ENCODE measurements around the gene IQSEC1. TPM values are rescaled to one million over a fixed set of nuclear protein-coding genes. Genes with fewer than 3 reads are reported as not detected.

The IQSEC1 gene
- polyA plus RNA-seq, 3 donors, result 17.7 to 61.7 (median 30.3) TPM

GRCh38 chr3:13121553-13122001, 48.3 kb upstream of the IQSEC1 start:
- H3K27ac ChIP-seq (ENCODE audit: low read depth in 1 of 2, low read length in 2 of 2), result no peak overlapping the region
- TF ChIP-seq CTCF (IDR thresholded peaks at IDR 0.05), result no peak
- H4K20me1 ChIP-seq (ENCODE audit: insufficient read depth, low read length), result no peaks in the 10 kb centered on the region
- no peak for DNase-seq
- Mint-ChIP-seq H3K4me3 (no peak overlapping the region), H3K36me3 (no peaks in the 10 kb centered on the region), H3K4me1 (no peaks in the 10 kb centered on the region), H3K9me3 (no peaks in the 10 kb centered on the region), H3K27me3 (ENCODE audit: low read depth in 3 of 3) (peaks cover 0 to 10% (median 2%) of the 10 kb centered on the region in 3 donors), H3K27ac (no peak overlapping the region)
- H3K4me1 ChIP-seq (ENCODE audit: control insufficient read depth in 1 of 2, insufficient read depth in 2 of 2, low read length in 2 of 2), result no peaks in the 10 kb centered on the region
- H2AFZ ChIP-seq (ENCODE audit: insufficient read depth, low read depth, low read length, poor library complexity, severe bottlenecking), result no peak overlapping the region
- H3K36me3 ChIP-seq (replicated peaks in 1 of 2; ENCODE audit: control insufficient read depth in 1 of 2, insufficient read depth in 2 of 2, low read length in 2 of 2), result no peaks in the 10 kb centered on the region
- H3K9me3 ChIP-seq (replicated peaks in 1 of 2; ENCODE audit: control insufficient read depth in 1 of 2, insufficient read depth in 1 of 2, low read length in 2 of 2), result no peaks in the 10 kb centered on the region
- intact Hi-C loops (cut with micrococcal nuclease), result no loop called here
- H3K9ac ChIP-seq (ENCODE audit: insufficient read depth, low read length, poor library complexity, severe bottlenecking), result no peak overlapping the region
- WGBS (ENCODE audit: insufficient coverage), result 93% methylated on average over 14 of the region's 14 CpGs
- no peaks in the 10 kb centered on the region for H3K27me3 ChIP-seq (ENCODE audit: control insufficient read depth in 2 of 2, insufficient read depth in 2 of 2, low read length in 2 of 2)
- H3K4me2 ChIP-seq (replicated peaks; ENCODE audit: extremely low read depth, low read length, poor library complexity, severe bottlenecking), result no peak overlapping the region
- no peak overlapping the region for H3K4me3 ChIP-seq (replicated peaks in 1 of 3; ENCODE audit: low read depth in 2 of 3, low read length in 3 of 3)
- no peaks in the 10 kb centered on the region for H3K79me2 ChIP-seq (ENCODE audit: insufficient read depth, low read length)

GRCh38 chr3:13120928-13121552, 47.8 kb upstream of the IQSEC1 start:
- no peaks in the 10 kb centered on the region for H3K4me1 ChIP-seq (ENCODE audit: control insufficient read depth in 1 of 2, insufficient read depth in 2 of 2, low read length in 2 of 2)
- no peak for DNase-seq
- H3K9me3 Mint-ChIP-seq, result no peaks in the 10 kb centered on the region
- H3K9ac ChIP-seq (ENCODE audit: insufficient read depth, low read length, poor library complexity, severe bottlenecking), result no peak overlapping the region
- peaks cover 0 to 9% (median 2%) of the 10 kb centered on the region in 3 donors for H3K27me3 Mint-ChIP-seq (ENCODE audit: low read depth in 3 of 3)
- H3K27ac Mint-ChIP-seq, result no peak overlapping the region
- H4K20me1 ChIP-seq (ENCODE audit: insufficient read depth, low read length), result no peaks in the 10 kb centered on the region
- H3K27ac ChIP-seq (ENCODE audit: low read depth in 1 of 2, low read length in 2 of 2), result no peak overlapping the region
- H3K4me3 Mint-ChIP-seq, result no peak overlapping the region
- 91% methylated on average over 14 of the region's 16 CpGs for WGBS (ENCODE audit: insufficient coverage)
- TF ChIP-seq CTCF (IDR thresholded peaks at IDR 0.05), result no peak
- H3K79me2 ChIP-seq (ENCODE audit: insufficient read depth, low read length), result no peaks in the 10 kb centered on the region
- H3K4me1 Mint-ChIP-seq, result no peaks in the 10 kb centered on the region
- H3K27me3 ChIP-seq (ENCODE audit: control insufficient read depth in 2 of 2, insufficient read depth in 2 of 2, low read length in 2 of 2), result no peaks in the 10 kb centered on the region
- no peaks in the 10 kb centered on the region for H3K36me3 Mint-ChIP-seq
- intact Hi-C loops (cut with micrococcal nuclease), result no loop called here
- no peaks in the 10 kb centered on the region for H3K36me3 ChIP-seq (replicated peaks in 1 of 2; ENCODE audit: control insufficient read depth in 1 of 2, insufficient read depth in 2 of 2, low read length in 2 of 2)
- no peak overlapping the region for H3K4me3 ChIP-seq (replicated peaks in 1 of 3; ENCODE audit: low read depth in 2 of 3, low read length in 3 of 3)
- no peaks in the 10 kb centered on the region for H3K9me3 ChIP-seq (replicated peaks in 1 of 2; ENCODE audit: control insufficient read depth in 1 of 2, insufficient read depth in 1 of 2, low read length in 2 of 2)
- no peak overlapping the region for H2AFZ ChIP-seq (ENCODE audit: insufficient read depth, low read depth, low read length, poor library complexity, severe bottlenecking)
- H3K4me2 ChIP-seq (replicated peaks; ENCODE audit: extremely low read depth, low read length, poor library complexity, severe bottlenecking), result no peak overlapping the region
